GM12801 (cell line): ENCODE results near the gene KCNN2.

ENCODE experiments used
- CTCF ChIP-seq: IDR thresholded peaks from one replicate; pipeline ENCODE4 v1.5.1; 2011; ENCODE audit warnings: control low read depth; ENCODE audit not compliant: insufficient read length; ENCODE audit errors: extremely low read depth

KCNN2 gene

DNA sequence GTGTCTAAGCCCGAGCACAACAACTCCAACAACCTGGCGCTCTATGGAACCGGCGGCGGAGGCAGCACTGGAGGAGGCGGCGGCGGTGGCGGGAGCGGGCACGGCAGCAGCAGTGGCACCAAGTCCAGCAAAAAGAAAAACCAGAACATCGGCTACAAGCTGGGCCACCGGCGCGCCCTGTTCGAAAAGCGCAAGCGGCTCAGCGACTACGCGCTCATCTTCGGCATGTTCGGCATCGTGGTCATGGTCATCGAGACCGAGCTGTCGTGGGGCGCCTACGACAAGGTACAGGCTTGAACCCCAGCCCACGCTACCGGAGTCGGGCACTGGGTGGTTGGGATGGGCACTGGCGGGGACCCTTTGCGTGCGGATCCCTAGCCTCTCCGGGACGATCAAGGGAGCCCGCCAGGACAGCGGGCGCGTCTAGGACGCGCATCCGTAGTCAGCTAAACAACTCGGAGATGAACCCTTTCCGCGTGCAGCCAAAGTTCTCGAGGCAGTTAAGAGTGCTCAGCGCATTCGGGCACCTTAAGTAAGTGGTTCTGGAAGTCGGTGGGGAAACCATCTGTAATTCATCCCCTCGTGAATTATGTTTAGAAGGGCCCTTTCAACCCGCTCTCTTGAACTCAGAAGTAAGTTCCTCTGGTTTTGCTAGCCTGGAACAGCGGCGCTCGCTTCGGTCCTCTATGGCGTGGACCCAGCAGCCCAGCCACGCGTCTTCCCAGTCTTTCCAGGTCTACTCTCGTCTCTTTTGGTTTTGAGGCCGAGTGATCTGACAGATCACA lies 1.3 kb downstream of the KCNN2 start:
- no peak for TF ChIP-seq CTCF

DNA sequence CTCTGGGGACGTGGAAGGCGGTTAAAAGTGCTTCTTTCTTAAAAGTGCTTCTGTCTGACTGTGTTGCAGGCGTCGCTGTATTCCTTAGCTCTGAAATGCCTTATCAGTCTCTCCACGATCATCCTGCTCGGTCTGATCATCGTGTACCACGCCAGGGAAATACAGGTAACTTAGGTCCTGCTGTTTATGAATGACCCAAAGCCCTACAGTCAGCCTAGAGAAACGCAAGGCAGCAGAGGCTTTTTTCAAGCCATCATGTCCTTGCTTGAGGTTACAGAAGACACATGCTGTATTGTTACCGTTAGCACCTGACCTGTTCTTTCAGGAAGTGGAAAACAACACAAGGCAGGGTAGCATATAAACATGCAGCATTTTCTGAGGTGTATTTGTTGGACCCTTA lies 2.0 kb downstream of the KCNN2 start:
- TF ChIP-seq CTCF = no peak

DNA sequence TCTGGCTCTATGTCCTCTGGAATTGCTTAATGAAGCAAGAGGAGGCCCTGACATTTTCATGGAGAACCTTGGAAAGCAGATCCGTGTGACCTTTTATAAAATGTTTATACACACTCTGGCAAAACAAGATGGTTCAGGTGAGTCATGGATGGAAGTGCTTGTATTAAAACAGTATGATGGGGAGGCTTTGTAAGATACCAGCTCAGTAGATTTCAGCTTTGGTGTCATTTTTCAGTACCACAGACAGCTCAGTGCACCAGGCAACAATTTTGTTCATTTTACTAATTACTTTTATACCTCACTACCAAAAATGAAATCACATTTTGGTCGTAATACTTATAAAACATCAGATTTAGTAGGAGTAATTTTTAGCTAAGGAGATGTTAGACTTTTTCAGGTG lies 5.2 kb downstream of the KCNN2 start:
- no peak for TF ChIP-seq CTCF

- TF ChIP-seq CTCF = no peak
Measured at GRCh38 chr5:114369680-114370417, 8.0 kb downstream of the KCNN2 start.

- no peak for TF ChIP-seq CTCF
Measured at GRCh38 chr5:114377050-114377844, 15.4 kb downstream of the KCNN2 start.

DNA sequence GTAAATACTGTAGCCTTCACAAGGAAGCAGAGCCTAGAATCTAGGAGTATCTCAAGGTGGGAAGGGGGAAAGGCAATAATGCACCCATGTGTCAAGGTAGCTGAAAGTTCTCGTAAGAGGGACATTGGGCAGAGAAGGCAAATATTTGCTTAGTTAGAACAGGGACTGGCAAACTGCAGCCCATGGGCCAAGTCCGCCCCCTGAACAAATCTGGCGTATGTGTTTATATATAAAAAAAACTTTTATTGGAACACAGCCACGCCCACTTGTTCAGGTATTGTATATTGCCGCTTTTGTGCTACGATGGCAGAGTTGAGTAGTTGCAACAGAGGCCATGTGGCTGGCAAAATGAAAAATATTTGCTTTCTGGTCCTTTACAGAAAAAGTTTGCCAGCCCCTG lies 16.1 kb downstream of the KCNN2 start:
- no peak for TF ChIP-seq CTCF

DNA sequence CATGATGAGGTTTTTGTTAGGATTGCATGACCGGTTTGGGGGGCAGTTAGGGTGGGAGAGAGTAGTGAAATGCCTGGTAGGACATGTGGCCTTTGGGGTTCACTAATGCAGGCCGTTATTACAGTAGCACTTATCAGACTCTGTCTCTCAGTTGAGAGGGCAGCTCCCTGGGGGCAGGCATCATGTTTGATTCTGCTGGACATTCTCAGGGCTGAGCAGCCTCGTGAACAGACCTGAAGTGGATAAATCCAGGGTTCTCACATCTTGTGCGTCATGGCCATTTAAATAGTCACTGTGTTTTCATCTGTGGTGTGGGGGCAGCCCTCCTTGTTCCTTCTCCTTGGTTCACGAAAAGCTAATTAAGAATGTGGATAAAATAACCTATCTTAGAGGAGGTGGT lies 18.9 kb downstream of the KCNN2 start:
- no peak for TF ChIP-seq CTCF
